B cell (primary cell): ENCODE measurements around the gene HCN1. TPM values are rescaled to one million over a fixed set of nuclear protein-coding genes. Genes with fewer than 3 reads are reported as not detected.

ENCODE experiments used
- ATAC-seq: fragments of 200-7000 bp; cut with Tn5 transposase; one replicate; pipeline ENCODE4 v1.10.0; 2021; ENCODE audit warnings: low read depth, mild to moderate bottlenecking, moderate number of reproducible peaks, moderate library complexity
- CTCF ChIA-PET: fragments of 350-600 bp; sonication (Branson Sonifier 250); formaldehyde crosslinking; loops from one replicate; lab custom pipeline; 2021; ENCODE audit warnings: antibody characterized with exemption, inconsistent platforms; lab: Charles Lee
- POLR2A ChIA-PET: fragments of 350-600 bp; sonication (Branson Sonifier 250); formaldehyde crosslinking; loops from one replicate; lab custom pipeline; 2021; ENCODE audit warnings: antibody characterized with exemption; lab: Charles Lee
- DNase-seq: peaks from one replicate; pipeline ENCODE4 v3.0.0; 2013
- H2AFZ ChIP-seq: 2 replicates; pipeline ENCODE4 v1.6.1; 2012; ENCODE audit warnings: mild to moderate bottlenecking, low read depth, low read length; ENCODE audit not compliant: insufficient read depth, poor library complexity, severe bottlenecking
- H3K27ac ChIP-seq, 2 donors: 1 replicate in 1 of 2; 2 replicates in 1 of 2; pipeline ENCODE4 v1.5.1; 2012 to 2013; ENCODE audit warnings: low read length in 2 of 2, mild to moderate bottlenecking in 2 of 2, moderate library complexity in 1 of 2
- H3K27me3 ChIP-seq, 4 experiments: fragments of 200-600 bp in 1 of 4; sonication (generic) in 1 of 4; replicated peaks in 1 of 4; 1 replicate in 2 of 4; 2 replicates in 2 of 4; pipeline versions ENCODE4 v1.6.1 to v1.7.0; 2013 to 2016; ENCODE audit warnings: low read length in 3 of 4, mild to moderate bottlenecking in 2 of 4, mixed read lengths in 1 of 4, moderate library complexity in 1 of 4; ENCODE audit not compliant: insufficient read depth in 4 of 4, control insufficient read depth in 3 of 4; ENCODE audit errors: control extremely low read depth in 1 of 4
- H3K36me3 ChIP-seq, 2 experiments: replicated peaks in 1 of 2; 1 replicate in 1 of 2; 2 replicates in 1 of 2; pipeline versions ENCODE4 v1.6.1 to v1.7.1; 2013; ENCODE audit warnings: low read length in 1 of 2; ENCODE audit not compliant: insufficient read depth in 2 of 2, control insufficient read depth in 1 of 2; ENCODE audit errors: control extremely low read depth in 1 of 2, extremely low read depth in 1 of 2
- H3K4me1 ChIP-seq, 2 donors: fragments of 200-600 bp in 1 of 2; sonication (generic) in 1 of 2; 1 replicate in 1 of 2; 2 replicates in 1 of 2; pipeline versions ENCODE4 v1.5.1 to v1.6.1; 2013 to 2017; ENCODE audit warnings: low read length in 2 of 2; ENCODE audit not compliant: control insufficient read depth in 2 of 2, insufficient read depth in 2 of 2
- H3K4me2 ChIP-seq: replicated peaks from 2 replicates; pipeline ENCODE3; 2012; ENCODE audit warnings: mild to moderate bottlenecking, low read depth, low read length; ENCODE audit not compliant: poor library complexity, severe bottlenecking
- H3K4me3 ChIP-seq, 5 experiments: fragments of 200-600 bp in 1 of 5; sonication (generic) in 1 of 5; 1 replicate in 3 of 5; 2 replicates in 2 of 5; pipeline versions ENCODE4 v1.5.1 to v1.7.0; 2011 to 2016; ENCODE audit warnings: low read length in 4 of 5, mild to moderate bottlenecking in 4 of 5, low read depth in 2 of 5, control low read depth in 1 of 5, moderate library complexity in 1 of 5; ENCODE audit not compliant: insufficient read depth in 1 of 5; ENCODE audit errors: control extremely low read depth in 1 of 5, extremely low read depth in 1 of 5
- H3K79me2 ChIP-seq: fragments of 200-600 bp; sonication (generic); one replicate; pipeline ENCODE4 v1.6.0; 2016; ENCODE audit warnings: low read length; ENCODE audit not compliant: control insufficient read depth, insufficient read depth
- H3K9ac ChIP-seq: fragments of 200-600 bp; sonication (generic); 2 replicates; pipeline ENCODE4 v1.6.1; 2017; ENCODE audit warnings: mild to moderate bottlenecking, low read length, moderate library complexity
- H3K9me3 ChIP-seq, 3 donors: one replicate each; pipeline versions ENCODE4 v1.6.1 to v1.7.1; 2013; ENCODE audit warnings: low read length in 2 of 3; ENCODE audit not compliant: control insufficient read depth in 2 of 3, insufficient read depth in 1 of 3; ENCODE audit errors: control extremely low read depth in 1 of 3
- H4K20me1 ChIP-seq: 2 replicates; pipeline ENCODE4 v1.6.0; 2012; ENCODE audit warnings: mild to moderate bottlenecking, low read length; ENCODE audit not compliant: insufficient read depth, control insufficient read depth, poor library complexity, severe bottlenecking
- H3K27ac Mint-ChIP-seq: one replicate; pipeline ENCODE4 v1.8.0; 2021; ENCODE audit warnings: mixed read lengths
- H3K27me3 Mint-ChIP-seq: one replicate; pipeline ENCODE4 v1.8.0; 2021; ENCODE audit warnings: mixed read lengths
- H3K4me1 Mint-ChIP-seq: one replicate; pipeline ENCODE4 v1.8.0; 2021; ENCODE audit warnings: mixed read lengths
- H3K4me3 Mint-ChIP-seq: one replicate; pipeline ENCODE4 v1.8.0; 2021; ENCODE audit warnings: mixed read lengths
- H3K9me3 Mint-ChIP-seq: one replicate; pipeline ENCODE4 v1.8.0; 2022; ENCODE audit warnings: mixed read lengths; ENCODE audit not compliant: insufficient read depth
- EZH2 ChIP-seq: IDR thresholded peaks from 2 replicates; pipeline ENCODE4 v1.6.1; 2012; ENCODE audit warnings: borderline replicate concordance, low read depth, mild to moderate bottlenecking, moderate library complexity, low read length; ENCODE audit not compliant: insufficient read depth, poor library complexity, severe bottlenecking
- WGBS: methylation state at CpG from one replicate; pipeline ENCODE4 v1.1.5; 2013; ENCODE audit warnings: missing lambda C conversion rate; ENCODE audit not compliant: insufficient coverage; 5-methylcytosine and 5-hydroxymethylcytosine counted together
- intact Hi-C: fragments of 100-400 bp; cut with micrococcal nuclease; formaldehyde crosslinking; loops from one replicate; pipeline ENCODE4 v1.10.0; 2022
- polyA plus RNA-seq: library from polyadenylated mRNA; depleted of rRNA; stranded (reverse); fragments of >200 nt; gene quantifications from 2 replicates; pipeline ENCODE4 v1.2.3, GENCODE V29; 2012
- total RNA-seq, 2 donors: library from RNA; stranded (reverse); fragments of 120-200 nt in 1 of 2; gene quantifications; 1 replicate in 1 of 2; 2 replicates in 1 of 2; pipeline versions ENCODE4 v1.2.3 to v1.2.4, GENCODE V29; 2013 to 2022
- TF ChIP-seq, protein P1 (sequence below): fragments of 200-600 bp; IDR thresholded peaks from one replicate; pipeline ENCODE4 v1.8.0; 2022; ENCODE audit warnings: antibody characterized with exemption, mild to moderate bottlenecking

HCN1 gene
- total and polyA plus RNA-seq, 2 donors (not counting 1 experiment from before 2014, with no cell fraction given): not detected

- Histone ChIP-seq H3K4me3 (no peak overlapping the region), H3K79me2 (no peaks in the 10 kb centered on the region), H3K36me3 (no peaks in the 10 kb centered on the region), H4K20me1 (no peaks in the 10 kb centered on the region), H3K4me2 (no peak overlapping the region), H3K27me3 (no peaks in the 10 kb centered on the region), H3K9me3 (peaks cover 0 to 3% (median 0%) of the 10 kb centered on the region in 3 donors), H2AFZ (no peak overlapping the region), H3K9ac (no peak overlapping the region), H3K4me1 (no peaks in the 10 kb centered on the region), H3K27ac (no peak overlapping the region)
- Mint-ChIP-seq H3K27ac (no peak overlapping the region), H3K27me3 (no peaks in the 10 kb centered on the region), H3K9me3 (no peaks in the 10 kb centered on the region), H3K4me3 (no peak overlapping the region), H3K4me1 (no peaks in the 10 kb centered on the region)
- TF ChIP-seq, protein P1, sequence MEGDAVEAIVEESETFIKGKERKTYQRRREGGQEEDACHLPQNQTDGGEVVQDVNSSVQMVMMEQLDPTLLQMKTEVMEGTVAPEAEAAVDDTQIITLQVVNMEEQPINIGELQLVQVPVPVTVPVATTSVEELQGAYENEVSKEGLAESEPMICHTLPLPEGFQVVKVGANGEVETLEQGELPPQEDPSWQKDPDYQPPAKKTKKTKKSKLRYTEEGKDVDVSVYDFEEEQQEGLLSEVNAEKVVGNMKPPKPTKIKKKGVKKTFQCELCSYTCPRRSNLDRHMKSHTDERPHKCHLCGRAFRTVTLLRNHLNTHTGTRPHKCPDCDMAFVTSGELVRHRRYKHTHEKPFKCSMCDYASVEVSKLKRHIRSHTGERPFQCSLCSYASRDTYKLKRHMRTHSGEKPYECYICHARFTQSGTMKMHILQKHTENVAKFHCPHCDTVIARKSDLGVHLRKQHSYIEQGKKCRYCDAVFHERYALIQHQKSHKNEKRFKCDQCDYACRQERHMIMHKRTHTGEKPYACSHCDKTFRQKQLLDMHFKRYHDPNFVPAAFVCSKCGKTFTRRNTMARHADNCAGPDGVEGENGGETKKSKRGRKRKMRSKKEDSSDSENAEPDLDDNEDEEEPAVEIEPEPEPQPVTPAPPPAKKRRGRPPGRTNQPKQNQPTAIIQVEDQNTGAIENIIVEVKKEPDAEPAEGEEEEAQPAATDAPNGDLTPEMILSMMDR: no peak
- no peak for TF ChIP-seq EZH2
- POLR2A ChIA-PET: no interaction called here
- no CpG with 5 or more reads among the region's 2 CpGs for WGBS
- ATAC-seq: no peak
- intact Hi-C loops: no loop called here
- CTCF ChIA-PET: no interaction called here
- DNase-seq: no peak
Measured at GRCh38 chr5:45382583-45382982, 313.6 kb downstream of the HCN1 start.

GRCh38 chr5:45376417-45376816 lies 319.8 kb downstream of the HCN1 start:
- ChIA-PET CTCF (no interaction called here), POLR2A (no interaction called here)
- no peaks in the 10 kb centered on the region for H3K9me3 Mint-ChIP-seq
- Histone ChIP-seq H3K4me2 (no peak overlapping the region), H2AFZ (no peak overlapping the region), H3K79me2 (no peaks in the 10 kb centered on the region), H3K36me3 (no peaks in the 10 kb centered on the region), H4K20me1 (no peaks in the 10 kb centered on the region), H3K9ac (no peak overlapping the region), H3K4me1 (no peaks in the 10 kb centered on the region), H3K27ac (no peak overlapping the region), H3K27me3 (no peaks in the 10 kb centered on the region), H3K9me3 (no peaks in the 10 kb centered on the region), H3K4me3 (no peak overlapping the region)
- DNase-seq (no peak), ATAC-seq (no peak)
- H3K27ac Mint-ChIP-seq: no peak overlapping the region
- no peak overlapping the region for H3K4me3 Mint-ChIP-seq
- intact Hi-C loops: no loop called here
- no CpG with 5 or more reads among the region's 2 CpGs for WGBS
- H3K27me3 Mint-ChIP-seq: no peaks in the 10 kb centered on the region
- TF ChIP-seq, protein P1: no peak
- TF ChIP-seq EZH2: no peak
- no peaks in the 10 kb centered on the region for H3K4me1 Mint-ChIP-seq
